CD1c-positive myeloid dendritic cell (primary cell): ENCODE measurements around the gene ACTMAP.
"Not testable (repeated sequence)": the region's sequence is repeated elsewhere in the genome, so short reads cannot be mapped to it uniquely, and the experiment has no call there.

Experiments used
- DNase-seq: peaks from one replicate; pipeline ENCODE4 v3.0.0-alpha.2; 2016; ENCODE audit errors: extremely low spot score

The ACTMAP gene

DNA sequence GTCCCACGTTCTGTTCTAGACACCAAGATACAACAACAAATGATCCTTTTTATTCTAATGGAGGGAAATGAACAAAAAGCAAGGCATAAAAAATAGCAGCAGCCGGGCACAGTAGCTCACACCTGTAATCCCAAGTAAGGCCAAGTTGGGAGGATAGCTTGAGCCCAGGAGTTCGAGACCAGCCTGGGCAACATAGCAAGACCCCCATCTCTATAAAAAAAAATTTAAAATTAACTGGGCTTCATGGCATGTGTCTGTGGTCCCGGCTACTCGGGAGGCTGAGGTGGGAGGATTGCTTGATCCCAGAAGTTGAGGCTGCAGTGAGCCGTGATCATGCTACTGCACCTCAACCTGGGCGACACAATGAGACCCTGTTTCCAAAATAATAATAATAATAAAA, 26.1 kb upstream of the ACTMAP start:
- DNase-seq, result no peak

DNA sequence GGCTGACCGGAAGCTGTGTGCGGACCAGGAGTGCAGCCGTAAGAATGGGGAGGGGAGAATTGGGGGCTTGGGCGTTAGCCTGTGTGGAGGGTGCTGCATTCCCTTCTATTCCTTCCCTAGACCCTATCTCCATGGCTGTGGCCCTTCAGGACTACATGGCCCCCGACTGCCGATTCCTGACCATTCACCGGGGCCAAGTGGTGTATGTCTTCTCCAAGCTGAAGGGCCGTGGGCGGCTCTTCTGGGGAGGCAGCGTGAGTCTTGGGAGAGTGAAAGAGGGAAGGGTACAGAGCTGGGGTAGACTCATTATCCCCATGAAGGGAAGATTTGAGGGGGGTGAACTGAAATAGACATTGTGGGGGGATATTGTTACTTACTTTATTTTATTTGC, 25.4 kb upstream of the ACTMAP start:
- DNase-seq, result no peak

DNA sequence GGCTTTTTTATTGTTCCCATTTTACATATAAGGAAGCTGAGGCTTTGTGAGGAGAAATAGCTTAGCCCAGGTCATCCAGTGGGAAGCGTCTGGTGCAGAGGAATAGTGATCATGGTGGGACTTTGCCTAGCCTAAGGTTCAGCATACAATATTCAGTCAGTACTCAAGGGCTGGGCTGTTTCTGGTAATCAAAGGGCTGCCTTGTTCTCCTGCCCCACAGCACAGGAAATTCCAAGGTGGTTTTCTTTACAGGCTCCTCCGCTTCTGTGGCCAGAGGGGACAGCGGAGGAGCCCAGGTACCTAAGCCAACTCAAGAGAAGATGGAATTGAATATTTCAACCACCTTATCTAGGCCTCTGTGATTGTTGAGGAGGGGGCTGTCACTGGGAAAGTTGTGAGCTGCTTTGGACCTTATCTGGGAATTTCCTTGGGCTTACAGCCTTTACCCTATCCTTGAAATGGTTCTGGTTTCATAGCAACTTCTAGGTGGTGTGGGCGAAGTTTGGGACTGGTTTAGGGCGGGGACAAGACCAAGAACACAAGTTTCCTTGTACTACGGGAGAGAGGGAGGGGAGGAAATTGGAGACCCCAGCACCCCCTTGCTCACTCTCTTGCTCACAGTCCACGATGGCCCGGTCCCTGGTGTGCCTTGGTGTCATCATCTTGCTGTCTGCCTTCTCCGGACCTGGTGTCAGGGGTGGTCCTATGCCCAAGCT, 24.8 kb upstream of the ACTMAP start, which contains the start of gene MIA:
Gene MIA, plus strand, starts transcription at position 606 of the 716 bp plus-strand sequence. Its CDS starts 22 bp downstream, at position 628.
- no peak for DNase-seq

DNA sequence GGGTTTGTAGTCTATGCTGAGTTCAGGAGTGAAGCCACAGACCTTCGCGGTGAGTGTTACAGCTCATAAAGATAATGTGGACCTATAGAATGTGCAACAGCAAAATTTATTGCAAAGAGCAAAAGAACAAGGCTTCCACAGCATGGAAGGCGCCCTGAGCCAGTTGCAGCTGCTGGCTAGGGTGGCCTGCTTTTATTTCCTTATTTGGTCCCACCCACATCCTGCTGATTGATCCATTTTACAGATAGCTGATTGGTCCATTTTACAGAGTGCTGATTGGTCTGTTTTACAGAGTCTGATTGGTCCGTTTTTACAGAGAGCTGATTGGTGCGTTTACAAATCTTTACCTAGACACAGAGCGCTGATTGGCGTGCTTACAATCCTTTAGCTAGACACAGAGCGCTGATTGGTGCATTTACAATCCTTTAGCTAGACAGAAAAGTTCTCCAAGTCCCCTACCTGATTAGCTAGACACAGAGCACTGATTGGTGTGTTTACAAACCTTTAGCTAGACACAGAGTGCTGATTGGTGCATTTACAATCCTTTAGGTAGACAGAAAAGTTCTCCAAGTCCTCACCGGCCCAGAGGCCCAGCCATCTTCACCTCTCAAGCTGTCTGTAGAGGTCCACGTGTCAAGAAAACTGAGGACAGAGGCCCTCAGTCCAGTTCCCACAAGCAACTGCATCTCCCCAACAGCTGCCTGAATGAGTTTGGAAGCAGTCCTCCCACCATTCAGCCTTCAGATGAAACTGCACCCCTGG, 21.0 kb upstream of the ACTMAP start:
- DNase-seq, result peak; percentile 17

DNA sequence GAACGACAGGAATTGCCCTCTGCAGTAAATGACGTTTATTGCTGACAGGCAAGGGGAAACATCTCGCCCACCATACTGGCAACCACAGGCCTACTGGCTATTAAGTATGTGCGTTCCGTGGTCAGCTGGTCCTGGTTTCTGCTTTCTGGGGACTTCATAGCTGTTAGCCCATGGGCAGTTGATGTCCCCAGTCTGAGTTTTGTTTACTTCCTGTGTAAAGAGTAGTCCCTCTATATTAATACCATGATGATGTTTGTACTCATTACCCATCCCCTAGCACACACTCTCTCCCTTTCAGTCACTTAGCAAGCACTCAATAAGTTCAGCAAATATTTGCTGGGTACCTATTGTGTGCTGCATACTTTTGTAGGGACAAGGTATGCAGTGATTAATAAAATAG, 18.6 kb upstream of the ACTMAP start:
- DNase-seq, result no peak

DNA sequence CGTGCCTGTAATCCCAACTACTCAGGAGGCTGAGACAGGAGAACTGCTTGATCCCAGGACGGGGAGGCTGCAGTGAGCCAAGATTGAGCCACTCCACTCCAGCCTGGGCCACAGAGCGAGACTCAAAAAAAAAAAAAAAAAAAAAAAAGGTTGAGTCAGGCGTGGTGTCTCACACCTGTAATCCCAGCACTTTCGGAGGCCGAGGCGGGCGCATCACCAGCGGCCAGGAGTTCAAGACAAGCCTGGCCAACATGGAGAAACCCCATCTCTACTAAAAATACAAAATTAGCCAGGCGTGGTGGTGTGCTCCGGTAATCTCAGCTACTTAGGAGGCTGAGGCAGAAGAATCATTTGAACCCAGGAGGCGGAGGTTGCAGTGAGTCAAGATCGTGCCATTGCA, 16.1 kb upstream of the ACTMAP start:
- DNase-seq, result not testable (repeated sequence)

DNA sequence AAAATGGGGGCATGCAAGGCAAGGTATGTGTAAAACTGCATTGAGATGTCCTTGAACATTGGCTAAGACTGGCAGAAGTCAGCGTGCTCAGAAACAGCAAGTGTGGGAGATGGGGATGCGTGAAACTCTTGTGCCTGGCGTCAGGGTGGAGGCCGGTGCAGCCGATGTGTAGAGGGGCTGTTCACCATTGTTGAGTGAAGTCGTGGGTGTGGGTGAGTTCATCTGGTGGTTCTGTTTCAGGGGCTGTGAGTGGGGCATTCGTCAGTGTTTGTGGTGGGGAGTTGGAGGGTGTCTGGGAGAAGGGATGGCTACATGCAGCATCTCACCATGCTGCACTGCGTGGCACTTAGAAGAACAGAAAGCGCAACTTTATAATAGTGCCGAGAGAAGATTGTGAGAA, 13.7 kb upstream of the ACTMAP start:
- DNase-seq, result no peak

DNA sequence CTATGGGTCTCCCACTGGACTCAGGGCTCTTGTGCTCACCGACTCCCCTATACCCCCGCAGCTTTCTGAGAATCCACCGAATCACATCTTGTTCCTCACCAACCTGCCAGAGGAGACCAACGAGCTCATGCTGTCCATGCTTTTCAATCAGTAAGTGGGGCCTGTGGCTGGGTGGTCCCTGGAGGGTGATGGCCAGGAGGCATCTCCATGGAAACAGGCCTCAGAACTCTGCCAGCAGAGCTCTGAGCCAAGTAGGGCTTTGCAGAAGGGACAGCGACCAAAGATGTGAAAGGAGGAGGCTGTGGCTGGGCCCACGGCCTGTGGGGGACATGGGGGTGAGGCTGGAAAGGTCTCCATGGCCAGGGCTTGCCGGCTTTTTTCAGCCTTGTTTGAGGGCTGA, 13.2 kb upstream of the ACTMAP start:
- DNase-seq, result no peak

DNA sequence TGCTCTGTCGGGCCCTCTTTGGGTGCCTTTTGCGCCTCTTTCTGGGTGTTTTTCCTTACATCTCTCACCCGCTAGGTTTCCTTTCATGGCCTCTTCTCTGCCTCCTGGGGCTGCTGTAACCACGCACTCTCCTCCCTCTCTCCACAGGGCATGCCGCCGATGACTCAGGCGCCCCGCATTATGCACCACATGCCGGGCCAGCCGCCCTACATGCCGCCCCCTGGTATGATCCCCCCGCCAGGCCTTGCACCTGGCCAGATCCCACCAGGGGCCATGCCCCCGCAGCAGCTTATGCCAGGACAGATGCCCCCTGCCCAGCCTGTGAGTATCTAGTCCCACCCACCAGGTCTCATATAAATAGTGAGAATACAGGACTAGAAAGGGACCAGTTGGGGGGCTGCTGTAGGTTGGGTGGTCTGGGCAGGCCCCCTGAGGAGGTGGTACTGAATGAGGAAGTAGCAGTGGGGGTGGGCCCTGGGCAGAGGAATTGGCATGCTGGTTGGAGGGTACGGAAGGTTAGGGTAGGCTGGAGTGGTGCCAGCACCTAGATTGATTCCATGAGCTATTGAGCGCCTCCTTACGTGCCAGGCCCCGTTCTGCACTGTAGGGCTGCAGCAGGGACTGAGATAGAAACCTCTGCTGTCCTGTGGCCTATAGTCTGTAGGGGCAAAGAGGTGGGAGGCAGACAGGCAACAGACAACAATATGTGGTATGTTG, 12.6 kb upstream of the ACTMAP start:
- no peak for DNase-seq

DNA sequence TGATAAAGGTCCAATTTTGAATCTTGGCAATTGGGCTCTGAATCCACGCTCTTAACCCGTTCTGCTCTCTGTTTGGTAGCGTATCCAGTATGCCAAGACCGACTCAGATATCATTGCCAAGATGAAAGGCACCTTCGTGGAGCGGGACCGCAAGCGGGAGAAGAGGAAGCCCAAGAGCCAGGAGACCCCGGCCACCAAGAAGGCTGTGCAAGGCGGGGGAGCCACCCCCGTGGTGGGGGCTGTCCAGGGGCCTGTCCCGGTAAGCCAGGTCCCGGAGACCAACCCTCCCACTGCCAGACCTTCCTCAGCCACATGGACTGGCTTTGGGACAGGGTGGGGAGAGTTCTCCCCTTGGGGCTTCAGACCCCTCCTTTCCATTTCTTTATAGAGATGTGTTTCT, 9.1 kb upstream of the ACTMAP start:
- no peak for DNase-seq

DNA sequence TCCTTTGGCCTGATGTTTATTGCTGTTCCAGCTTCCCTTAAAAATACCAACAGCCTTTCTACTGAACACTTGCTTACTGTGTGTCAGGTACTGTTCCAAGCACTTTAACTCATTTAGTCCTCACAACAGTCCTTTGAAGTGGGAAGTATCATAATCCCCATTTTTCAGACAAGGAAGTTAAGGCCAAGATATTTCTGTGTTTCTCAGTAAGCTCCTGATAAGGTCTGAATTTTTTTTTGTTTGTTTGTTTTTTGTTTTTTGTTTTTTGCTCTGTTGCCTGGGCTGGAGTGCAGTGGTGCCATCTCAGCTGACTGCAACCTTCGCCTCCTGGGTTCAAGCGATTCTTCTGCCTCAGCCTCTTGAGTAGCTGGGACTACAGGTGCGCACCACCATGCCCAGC, 8.2 kb upstream of the ACTMAP start:
- no peak for DNase-seq

DNA sequence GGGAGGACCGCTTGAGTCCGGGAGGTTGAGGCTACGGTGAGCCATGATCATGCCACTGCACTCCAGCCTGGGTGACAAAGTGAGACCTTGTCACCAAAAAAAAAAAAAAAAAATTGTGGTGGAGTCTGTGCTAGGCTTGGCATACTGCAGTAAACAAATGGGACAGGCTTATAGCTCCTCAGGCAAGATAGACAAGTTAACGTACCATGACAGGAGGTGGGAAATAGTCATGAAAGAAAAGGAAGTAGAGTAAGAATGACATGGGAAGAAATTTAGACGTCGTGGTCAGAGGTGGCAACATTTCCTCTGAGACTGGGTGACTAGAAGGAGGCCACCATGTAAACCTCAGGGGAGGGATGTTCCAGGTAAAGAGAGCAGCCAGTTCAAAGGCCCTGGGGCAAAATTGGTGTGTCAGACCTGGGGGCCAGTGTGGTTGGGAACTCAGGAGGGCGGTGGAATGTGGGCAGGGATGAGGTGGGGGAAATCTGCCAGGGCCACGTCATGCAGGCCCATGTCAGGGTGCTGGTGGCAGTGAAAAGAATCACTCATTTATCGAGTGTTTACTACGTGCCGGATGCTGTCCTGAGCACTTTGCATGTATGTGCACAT, 6.3 kb upstream of the ACTMAP start:
- no peak for DNase-seq

DNA sequence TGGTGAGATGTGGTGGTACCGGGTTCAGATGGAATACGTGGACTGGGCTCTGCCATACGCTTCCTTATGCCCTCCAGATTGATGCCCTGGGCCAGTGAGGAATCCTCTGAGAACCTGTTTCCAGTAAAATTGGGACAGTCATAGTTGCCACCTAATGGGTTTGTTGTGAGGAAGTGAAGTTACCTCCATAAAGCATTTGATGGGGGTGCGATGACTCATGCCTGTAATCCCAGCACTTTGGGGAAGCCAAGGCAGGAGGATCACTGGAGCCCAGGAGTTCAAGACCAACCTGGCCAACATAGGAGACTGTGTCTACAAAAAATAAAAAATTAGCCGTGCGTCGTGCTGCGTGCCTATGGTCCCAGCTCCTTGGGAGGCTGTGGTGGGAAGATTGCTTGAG, 5.5 kb upstream of the ACTMAP start:
- peak; percentile 31 for DNase-seq

DNA sequence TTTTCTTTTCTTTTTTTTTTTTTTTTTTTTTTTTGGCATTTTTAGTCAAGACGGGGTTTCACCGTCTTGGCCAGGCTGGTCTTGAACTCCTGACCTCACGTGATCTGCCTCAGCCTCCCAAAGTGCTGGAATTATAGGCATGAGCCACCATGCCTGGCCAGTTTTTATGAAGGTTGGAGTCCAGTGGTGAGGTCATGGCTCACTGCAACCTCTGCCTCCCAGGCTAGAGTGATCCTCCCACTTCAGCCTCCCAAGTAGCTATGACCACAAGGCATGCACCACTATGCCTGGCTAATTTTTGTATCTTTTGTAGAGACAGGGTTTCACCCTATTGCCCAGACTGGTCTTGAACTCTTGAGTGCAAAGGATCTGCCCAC, 5.0 kb upstream of the ACTMAP start:
- peak; percentile 14 for DNase-seq

DNA sequence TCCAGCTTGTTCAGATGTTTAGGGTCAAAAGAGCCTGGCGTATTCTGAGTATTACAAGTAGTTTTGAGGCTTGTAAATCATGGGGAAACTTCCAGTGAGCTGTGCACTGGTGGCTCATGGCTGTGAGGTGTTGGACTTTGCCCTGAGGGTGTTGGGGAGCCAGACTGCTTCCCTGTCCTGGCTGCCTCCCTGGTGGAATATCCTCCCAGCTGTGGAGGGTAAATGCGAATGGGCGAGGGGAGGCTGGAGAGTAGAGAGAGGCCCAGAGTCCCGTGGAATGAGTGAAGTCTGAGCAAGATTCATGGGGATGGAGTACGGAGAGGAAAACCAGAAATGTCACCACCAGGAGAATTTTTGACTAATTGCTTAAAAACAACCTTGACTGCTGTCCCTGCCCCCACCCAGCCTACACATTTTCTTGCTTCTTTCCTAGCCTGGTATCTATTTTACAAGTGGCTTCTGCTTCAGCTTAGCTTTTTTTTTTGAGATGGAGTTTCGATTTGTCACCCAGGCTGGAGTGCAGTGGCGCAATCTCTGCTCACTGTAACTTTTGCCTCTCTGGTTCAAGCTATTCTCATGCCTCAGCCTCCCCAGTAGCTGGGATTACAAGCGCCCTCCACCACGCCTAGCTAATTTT, 4.5 kb upstream of the ACTMAP start:
- peak; percentile 80 for DNase-seq

DNA sequence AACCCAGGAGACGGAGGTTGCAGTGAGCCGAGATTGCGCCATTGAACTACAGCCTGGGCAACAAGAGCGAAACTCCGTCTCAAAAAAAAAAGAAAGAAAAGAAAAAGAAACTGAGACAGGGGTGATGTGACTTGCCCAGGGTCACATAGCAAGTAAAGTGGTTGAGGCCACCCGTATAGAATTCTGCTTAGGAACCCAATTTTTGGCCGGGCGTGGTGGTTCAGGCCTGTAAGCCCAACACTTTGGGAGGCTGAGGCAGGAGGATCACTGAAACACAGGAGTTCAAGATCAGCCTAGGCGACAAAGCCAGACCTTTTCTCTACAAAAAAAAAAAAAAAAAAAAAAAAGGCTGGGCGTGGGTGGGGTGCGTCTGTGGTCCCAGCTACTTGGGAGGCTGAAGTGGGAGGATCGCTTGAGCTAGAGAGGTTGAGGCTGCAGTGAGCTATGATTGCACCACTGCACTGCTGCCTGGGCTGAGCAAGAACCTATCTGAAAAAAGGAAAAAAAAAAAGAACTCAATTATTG, 2.0 kb upstream of the ACTMAP start:
- no peak for DNase-seq

DNA sequence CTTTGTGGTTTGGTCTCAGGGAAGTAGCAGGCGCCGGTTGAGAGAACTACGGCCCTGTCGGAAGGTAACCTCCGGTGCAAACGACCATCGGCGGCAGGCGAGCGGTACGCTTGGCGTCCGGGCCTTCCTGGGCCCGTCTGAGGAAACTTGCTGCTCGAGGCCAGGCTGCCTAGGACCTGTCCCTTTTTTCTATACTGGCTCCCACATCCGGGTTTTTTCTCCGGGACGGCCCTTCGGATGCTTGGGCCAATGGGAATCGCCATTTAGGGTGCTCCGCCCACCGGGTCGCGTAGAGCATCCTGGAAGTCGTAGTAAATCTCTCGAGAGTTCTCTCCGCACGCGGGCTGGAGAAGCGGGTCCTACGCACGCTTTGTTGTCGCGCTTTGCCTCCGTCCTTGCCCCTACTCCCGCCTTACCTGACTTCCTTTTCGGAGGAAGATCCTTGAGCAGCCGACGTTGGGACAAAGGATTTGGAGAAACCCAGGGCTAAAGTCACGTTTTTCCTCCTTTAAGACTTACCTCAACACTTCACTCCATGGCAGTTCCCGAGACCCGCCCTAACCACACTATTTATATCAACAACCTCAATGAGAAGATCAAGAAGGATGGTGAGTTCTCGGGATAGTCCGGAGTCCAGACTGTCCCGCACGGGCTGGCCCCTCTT, 729 bp upstream of the ACTMAP start, which contains the start of gene SNRPA:
Gene SNRPA, plus strand, starts transcription at position 330 of the 664 bp plus-strand sequence. Its CDS starts 206 bp downstream, at position 536.
- DNase-seq, result peak; percentile 99

DNA sequence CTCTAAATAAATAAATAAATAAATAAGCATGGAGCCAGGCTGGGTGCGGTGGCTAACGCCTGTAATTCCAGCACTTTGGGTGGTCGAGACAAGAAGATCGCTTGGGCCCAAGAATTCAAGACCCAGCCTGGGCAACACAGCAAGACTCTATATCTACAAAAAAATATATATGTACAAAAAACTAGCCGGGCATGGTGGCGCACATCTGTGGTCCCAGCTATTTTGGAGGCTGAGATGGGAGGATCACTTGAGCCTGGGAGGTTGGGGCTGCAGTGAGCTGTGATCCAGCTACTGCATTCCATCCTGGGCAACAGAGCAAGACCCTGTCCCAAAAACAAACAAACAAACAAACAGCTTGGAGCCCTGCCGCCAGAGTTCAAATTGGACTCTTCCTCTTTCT, 2.7 kb downstream of the ACTMAP start:
- no peak for DNase-seq

DNA sequence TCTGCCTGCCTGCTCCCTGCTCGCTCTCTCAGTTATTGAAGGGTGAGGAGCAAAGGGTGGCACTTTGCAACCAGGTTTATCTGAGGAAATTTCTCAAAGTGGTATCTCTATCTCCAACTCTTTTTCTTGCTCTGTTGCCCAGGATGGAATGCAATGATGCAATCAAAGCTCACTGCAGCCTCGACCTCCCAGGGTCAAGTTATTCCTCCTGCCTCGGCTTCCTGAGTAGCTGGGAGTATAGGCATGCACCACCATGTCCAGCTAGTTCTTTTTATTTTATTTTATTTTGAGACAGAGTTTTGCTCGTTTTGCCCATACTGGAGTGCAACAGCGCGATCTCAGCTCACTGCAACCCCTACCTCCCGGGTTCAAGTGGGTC, 4.9 kb downstream of the ACTMAP start:
- DNase-seq, result no peak

DNA sequence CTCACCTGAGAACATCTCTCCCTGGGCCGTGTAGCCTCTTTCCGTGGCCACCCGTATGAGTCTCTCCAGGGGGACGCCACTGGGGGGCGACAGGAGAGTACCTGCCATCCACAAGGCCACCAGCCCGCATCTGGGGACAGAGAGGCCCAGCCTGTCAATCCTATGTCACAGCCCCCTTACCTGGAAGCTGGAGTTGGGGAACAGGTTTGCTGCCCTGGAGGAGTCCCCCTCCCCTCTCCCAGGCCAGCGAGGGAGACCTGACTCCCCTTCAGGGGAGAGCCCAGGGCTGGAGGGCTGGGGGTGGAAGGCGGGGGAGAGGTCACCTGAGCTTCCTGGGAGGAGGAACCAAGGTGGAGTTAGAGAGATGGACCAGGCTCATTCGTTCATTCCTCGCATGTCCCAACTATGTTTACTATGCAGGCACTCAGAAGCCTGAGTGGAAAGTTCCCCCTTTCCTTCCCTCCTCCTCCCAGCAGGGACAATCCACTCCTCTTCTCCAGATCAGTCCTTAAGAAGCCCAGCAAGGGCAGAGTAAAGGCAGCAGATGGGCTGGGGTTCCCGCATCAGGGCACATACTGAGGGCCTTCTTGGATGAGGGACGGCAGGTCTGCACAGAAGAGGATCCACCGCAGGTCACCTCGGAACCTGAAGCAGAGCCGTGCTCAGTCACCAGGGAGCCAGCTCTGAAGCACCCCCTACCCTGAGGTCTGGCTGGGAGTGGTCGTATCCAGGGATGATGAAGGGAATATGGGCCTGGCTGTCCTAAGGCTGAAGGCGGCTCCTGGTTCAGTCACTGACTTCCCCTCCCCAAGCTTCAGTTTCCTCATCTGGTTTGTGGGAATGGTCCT, 5.5 kb downstream of the ACTMAP start:
- DNase-seq, result no peak
